ENCODE results near the gene ATM. TPM values are rescaled to one million over a fixed set of nuclear protein-coding genes. Genes with fewer than 3 reads are reported as not detected.

Gene ATM
- total and polyA plus RNA-seq, 10 of the 15 experiments (the other 5 are each of a cell fraction or from before 2014, with no cell fraction given) = 10.0 to 91.5 (median 40.2) TPM

GRCh38 chr11:108370315-108370714 lies 147.4 kb downstream of the ATM start:
- no peak overlapping the region for H3K4me3 ChIP-seq
- ChIA-PET RAD21 (ENCODE audit: unreplicated experiment) (no interaction called here), SMC1A (ENCODE audit: uncharacterized antibody, unreplicated experiment) (interaction anchor here (0.9 kb wide), 1 partner anchor 145 kb away, joined by 3 read pairs; no protein-coding TSS in a partner anchor), CTCF (no interaction called here), POLR2A (interaction anchor here (0.6 kb wide), 1 partner anchor 25 kb away, joined by 5 read pairs; no protein-coding TSS in a partner anchor)
- BruUV-seq (replicated peaks) = no TSS peak
- H4K20me1 ChIP-seq (ENCODE audit: control insufficient read depth, insufficient read depth) = no peaks in the 10 kb centered on the region
- no peaks in the 10 kb centered on the region for H3K9me3 ChIP-seq (replicated peaks; ENCODE audit: control insufficient read depth, insufficient read depth, low read length)
- in situ Hi-C loops (cut with MboI) = no loop called here
- no peaks in the 10 kb centered on the region for H3K4me1 ChIP-seq (ENCODE audit: control insufficient read depth, insufficient read depth, low read length)
- DNase-seq (ENCODE audit: low read depth, low spot score) = no peak
- H3K79me2 ChIP-seq (ENCODE audit: control insufficient read depth, insufficient read depth, low read length) = no peaks in the 10 kb centered on the region
- TF ChIP-seq RUNX3 (IDR thresholded peaks at IDR 0.05; ENCODE audit: low read length) (no peak), NR2F1 (conservative IDR thresholded peaks at IDR 0.05) (no peak), BCLAF1 (IDR thresholded peaks at IDR 0.05) (no peak), ZNF24 (IDR thresholded peaks at IDR 0.05) (no peak)
- TF ChIP-seq, protein P1, sequence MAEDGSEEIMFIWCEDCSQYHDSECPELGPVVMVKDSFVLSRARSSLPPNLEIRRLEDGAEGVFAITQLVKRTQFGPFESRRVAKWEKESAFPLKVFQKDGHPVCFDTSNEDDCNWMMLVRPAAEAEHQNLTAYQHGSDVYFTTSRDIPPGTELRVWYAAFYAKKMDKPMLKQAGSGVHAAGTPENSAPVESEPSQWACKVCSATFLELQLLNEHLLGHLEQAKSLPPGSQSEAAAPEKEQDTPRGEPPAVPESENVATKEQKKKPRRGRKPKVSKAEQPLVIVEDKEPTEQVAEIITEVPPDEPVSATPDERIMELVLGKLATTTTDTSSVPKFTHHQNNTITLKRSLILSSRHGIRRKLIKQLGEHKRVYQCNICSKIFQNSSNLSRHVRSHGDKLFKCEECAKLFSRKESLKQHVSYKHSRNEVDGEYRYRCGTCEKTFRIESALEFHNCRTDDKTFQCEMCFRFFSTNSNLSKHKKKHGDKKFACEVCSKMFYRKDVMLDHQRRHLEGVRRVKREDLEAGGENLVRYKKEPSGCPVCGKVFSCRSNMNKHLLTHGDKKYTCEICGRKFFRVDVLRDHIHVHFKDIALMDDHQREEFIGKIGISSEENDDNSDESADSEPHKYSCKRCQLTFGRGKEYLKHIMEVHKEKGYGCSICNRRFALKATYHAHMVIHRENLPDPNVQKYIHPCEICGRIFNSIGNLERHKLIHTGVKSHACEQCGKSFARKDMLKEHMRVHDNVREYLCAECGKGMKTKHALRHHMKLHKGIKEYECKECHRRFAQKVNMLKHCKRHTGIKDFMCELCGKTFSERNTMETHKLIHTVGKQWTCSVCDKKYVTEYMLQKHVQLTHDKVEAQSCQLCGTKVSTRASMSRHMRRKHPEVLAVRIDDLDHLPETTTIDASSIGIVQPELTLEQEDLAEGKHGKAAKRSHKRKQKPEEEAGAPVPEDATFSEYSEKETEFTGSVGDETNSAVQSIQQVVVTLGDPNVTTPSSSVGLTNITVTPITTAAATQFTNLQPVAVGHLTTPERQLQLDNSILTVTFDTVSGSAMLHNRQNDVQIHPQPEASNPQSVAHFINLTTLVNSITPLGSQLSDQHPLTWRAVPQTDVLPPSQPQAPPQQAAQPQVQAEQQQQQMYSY (CRISPR knock-in tag; IDR thresholded peaks at IDR 0.05) = no peak
- intact Hi-C loops (cut with micrococcal nuclease; ENCODE audit: unreplicated experiment) = no loop called here
- ATAC-seq = no peak
- FAIRE-seq = no peak
- H3K9ac ChIP-seq (ENCODE audit: control insufficient read depth, insufficient read depth, low read length) = no peak overlapping the region
- H2AFZ ChIP-seq (ENCODE audit: control insufficient read depth, low read depth, low read length) = no peak overlapping the region
- no peak overlapping the region for H3K4me2 ChIP-seq (ENCODE audit: control insufficient read depth, insufficient read depth)
- peaks cover 0 to 2% of the 10 kb centered on the region in 2 experiments; a peak in 1 of 4 replicates for H3K36me3 ChIP-seq (ENCODE audit: control insufficient read depth in 2 of 2, insufficient read depth in 2 of 2, low read length in 1 of 2)
- no peaks in the 10 kb centered on the region for H3K27me3 ChIP-seq (replicated peaks in 1 of 2; ENCODE audit: control insufficient read depth in 2 of 2, insufficient read depth in 2 of 2, low read length in 1 of 2)
- H3K27ac ChIP-seq (ENCODE audit: control insufficient read depth, insufficient read depth) = no peak overlapping the region

Data from GM12878 (cell line).